ENCODE measurements around the gene COX11. TPM values are rescaled to one million over a fixed set of nuclear protein-coding genes. Genes with fewer than 3 reads are reported as not detected.

The COX11 gene
- total RNA-seq, 1 experiment from 2014 or later: 65.0 TPM

DNA sequence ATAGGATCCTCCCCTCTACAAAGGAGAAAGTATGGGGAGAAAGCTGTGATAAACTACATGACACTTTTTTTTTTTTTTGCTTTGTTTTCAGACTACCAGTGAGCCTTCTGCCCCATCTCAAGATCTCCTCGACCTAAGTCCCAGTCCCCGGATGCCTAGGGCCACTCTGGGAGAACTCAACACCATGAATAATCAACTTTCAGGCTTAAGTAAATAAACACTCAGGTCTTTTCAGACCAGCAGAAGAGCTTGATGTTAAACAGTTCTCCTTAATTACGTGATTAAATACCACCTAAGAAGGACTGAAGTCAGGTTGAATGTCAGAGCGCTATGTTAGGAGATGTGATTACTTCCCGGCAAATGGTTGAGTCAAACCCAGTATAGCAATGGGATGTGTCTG, 31.4 kb downstream of the COX11 start:
- peaks cover 76% of the 10 kb centered on the region for H3K36me3 Mint-ChIP-seq
- H3K27me3 Mint-ChIP-seq (ENCODE audit: low read depth): no peaks in the 10 kb centered on the region
- H3K27ac Mint-ChIP-seq: no peak overlapping the region; the same call in 1 of the 2 replicates
- TF ChIP-seq, protein P1, sequence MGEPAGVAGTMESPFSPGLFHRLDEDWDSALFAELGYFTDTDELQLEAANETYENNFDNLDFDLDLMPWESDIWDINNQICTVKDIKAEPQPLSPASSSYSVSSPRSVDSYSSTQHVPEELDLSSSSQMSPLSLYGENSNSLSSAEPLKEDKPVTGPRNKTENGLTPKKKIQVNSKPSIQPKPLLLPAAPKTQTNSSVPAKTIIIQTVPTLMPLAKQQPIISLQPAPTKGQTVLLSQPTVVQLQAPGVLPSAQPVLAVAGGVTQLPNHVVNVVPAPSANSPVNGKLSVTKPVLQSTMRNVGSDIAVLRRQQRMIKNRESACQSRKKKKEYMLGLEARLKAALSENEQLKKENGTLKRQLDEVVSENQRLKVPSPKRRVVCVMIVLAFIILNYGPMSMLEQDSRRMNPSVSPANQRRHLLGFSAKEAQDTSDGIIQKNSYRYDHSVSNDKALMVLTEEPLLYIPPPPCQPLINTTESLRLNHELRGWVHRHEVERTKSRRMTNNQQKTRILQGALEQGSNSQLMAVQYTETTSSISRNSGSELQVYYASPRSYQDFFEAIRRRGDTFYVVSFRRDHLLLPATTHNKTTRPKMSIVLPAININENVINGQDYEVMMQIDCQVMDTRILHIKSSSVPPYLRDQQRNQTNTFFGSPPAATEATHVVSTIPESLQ (CRISPR knock-in tag; IDR thresholded peaks at IDR 0.05): no peak
- TF ChIP-seq, protein P2, sequence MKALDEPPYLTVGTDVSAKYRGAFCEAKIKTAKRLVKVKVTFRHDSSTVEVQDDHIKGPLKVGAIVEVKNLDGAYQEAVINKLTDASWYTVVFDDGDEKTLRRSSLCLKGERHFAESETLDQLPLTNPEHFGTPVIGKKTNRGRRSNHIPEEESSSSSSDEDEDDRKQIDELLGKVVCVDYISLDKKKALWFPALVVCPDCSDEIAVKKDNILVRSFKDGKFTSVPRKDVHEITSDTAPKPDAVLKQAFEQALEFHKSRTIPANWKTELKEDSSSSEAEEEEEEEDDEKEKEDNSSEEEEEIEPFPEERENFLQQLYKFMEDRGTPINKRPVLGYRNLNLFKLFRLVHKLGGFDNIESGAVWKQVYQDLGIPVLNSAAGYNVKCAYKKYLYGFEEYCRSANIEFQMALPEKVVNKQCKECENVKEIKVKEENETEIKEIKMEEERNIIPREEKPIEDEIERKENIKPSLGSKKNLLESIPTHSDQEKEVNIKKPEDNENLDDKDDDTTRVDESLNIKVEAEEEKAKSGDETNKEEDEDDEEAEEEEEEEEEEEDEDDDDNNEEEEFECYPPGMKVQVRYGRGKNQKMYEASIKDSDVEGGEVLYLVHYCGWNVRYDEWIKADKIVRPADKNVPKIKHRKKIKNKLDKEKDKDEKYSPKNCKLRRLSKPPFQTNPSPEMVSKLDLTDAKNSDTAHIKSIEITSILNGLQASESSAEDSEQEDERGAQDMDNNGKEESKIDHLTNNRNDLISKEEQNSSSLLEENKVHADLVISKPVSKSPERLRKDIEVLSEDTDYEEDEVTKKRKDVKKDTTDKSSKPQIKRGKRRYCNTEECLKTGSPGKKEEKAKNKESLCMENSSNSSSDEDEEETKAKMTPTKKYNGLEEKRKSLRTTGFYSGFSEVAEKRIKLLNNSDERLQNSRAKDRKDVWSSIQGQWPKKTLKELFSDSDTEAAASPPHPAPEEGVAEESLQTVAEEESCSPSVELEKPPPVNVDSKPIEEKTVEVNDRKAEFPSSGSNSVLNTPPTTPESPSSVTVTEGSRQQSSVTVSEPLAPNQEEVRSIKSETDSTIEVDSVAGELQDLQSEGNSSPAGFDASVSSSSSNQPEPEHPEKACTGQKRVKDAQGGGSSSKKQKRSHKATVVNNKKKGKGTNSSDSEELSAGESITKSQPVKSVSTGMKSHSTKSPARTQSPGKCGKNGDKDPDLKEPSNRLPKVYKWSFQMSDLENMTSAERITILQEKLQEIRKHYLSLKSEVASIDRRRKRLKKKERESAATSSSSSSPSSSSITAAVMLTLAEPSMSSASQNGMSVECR (CRISPR knock-in tag; IDR thresholded peaks at IDR 0.05; ENCODE audit: borderline replicate concordance): no peak
- no peak for TF ChIP-seq GABPB1 (CRISPR knock-in tag; IDR thresholded peaks at IDR 0.05)
- TF ChIP-seq, protein P3, sequence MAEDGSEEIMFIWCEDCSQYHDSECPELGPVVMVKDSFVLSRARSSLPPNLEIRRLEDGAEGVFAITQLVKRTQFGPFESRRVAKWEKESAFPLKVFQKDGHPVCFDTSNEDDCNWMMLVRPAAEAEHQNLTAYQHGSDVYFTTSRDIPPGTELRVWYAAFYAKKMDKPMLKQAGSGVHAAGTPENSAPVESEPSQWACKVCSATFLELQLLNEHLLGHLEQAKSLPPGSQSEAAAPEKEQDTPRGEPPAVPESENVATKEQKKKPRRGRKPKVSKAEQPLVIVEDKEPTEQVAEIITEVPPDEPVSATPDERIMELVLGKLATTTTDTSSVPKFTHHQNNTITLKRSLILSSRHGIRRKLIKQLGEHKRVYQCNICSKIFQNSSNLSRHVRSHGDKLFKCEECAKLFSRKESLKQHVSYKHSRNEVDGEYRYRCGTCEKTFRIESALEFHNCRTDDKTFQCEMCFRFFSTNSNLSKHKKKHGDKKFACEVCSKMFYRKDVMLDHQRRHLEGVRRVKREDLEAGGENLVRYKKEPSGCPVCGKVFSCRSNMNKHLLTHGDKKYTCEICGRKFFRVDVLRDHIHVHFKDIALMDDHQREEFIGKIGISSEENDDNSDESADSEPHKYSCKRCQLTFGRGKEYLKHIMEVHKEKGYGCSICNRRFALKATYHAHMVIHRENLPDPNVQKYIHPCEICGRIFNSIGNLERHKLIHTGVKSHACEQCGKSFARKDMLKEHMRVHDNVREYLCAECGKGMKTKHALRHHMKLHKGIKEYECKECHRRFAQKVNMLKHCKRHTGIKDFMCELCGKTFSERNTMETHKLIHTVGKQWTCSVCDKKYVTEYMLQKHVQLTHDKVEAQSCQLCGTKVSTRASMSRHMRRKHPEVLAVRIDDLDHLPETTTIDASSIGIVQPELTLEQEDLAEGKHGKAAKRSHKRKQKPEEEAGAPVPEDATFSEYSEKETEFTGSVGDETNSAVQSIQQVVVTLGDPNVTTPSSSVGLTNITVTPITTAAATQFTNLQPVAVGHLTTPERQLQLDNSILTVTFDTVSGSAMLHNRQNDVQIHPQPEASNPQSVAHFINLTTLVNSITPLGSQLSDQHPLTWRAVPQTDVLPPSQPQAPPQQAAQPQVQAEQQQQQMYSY (CRISPR knock-in tag; IDR thresholded peaks at IDR 0.05): no peak
- TF ChIP-seq, protein P4, sequence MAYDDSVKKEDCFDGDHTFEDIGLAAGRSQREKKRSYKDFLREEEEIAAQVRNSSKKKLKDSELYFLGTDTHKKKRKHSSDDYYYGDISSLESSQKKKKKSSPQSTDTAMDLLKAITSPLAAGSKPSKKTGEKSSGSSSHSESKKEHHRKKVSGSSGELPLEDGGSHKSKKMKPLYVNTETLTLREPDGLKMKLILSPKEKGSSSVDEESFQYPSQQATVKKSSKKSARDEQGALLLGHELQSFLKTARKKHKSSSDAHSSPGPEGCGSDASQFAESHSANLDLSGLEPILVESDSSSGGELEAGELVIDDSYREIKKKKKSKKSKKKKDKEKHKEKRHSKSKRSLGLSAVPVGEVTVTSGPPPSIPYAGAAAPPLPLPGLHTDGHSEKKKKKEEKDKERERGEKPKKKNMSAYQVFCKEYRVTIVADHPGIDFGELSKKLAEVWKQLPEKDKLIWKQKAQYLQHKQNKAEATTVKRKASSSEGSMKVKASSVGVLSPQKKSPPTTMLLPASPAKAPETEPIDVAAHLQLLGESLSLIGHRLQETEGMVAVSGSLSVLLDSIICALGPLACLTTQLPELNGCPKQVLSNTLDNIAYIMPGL (CRISPR knock-in tag; IDR thresholded peaks at IDR 0.05): no peak
- TF ChIP-seq, protein P5, sequence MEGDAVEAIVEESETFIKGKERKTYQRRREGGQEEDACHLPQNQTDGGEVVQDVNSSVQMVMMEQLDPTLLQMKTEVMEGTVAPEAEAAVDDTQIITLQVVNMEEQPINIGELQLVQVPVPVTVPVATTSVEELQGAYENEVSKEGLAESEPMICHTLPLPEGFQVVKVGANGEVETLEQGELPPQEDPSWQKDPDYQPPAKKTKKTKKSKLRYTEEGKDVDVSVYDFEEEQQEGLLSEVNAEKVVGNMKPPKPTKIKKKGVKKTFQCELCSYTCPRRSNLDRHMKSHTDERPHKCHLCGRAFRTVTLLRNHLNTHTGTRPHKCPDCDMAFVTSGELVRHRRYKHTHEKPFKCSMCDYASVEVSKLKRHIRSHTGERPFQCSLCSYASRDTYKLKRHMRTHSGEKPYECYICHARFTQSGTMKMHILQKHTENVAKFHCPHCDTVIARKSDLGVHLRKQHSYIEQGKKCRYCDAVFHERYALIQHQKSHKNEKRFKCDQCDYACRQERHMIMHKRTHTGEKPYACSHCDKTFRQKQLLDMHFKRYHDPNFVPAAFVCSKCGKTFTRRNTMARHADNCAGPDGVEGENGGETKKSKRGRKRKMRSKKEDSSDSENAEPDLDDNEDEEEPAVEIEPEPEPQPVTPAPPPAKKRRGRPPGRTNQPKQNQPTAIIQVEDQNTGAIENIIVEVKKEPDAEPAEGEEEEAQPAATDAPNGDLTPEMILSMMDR (IDR thresholded peaks at IDR 0.05): no peak
- no peak for TF ChIP-seq CREB1 (CRISPR knock-in tag; IDR thresholded peaks at IDR 0.05)
- TF ChIP-seq GTF2I (CRISPR knock-in tag; conservative IDR thresholded peaks at IDR 0.05): no peak
- no peaks in the 10 kb centered on the region for H3K4me1 Mint-ChIP-seq
- no peaks in the 10 kb centered on the region for H3K9me3 Mint-ChIP-seq
- DNase-seq (ENCODE audit: low spot score): no peak
- no peak overlapping the region for H3K4me3 Mint-ChIP-seq
- ChIA-PET CTCF (no interaction called here), POLR2A (no interaction called here)
- no peak for ATAC-seq

DNA sequence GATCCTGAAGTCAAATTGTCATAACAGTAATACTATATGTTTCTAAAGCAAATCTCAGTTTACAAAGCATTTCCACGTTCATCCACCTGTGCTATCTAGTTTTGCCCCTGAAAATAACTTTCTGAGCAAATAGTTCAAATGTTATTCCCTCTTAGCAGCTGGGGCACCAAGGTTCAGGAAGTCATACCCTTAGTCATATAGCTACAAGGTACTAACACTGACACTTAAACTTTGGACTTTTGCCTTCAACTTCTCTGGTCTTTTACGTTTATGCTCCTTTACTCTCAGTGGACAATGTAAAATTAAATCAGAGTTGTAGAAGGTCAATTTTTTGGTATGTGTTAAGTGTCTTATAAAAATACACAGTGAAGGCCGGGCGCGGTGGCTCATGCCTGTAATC, 33.0 kb downstream of the COX11 start:
- ATAC-seq: no peak
- CTCF ChIA-PET: no interaction called here
- H3K4me1 Mint-ChIP-seq: no peaks in the 10 kb centered on the region
- TF ChIP-seq CBFB (CRISPR knock-in tag; IDR thresholded peaks at IDR 0.05; ENCODE audit: low read depth) (no peak), ZNF263 (CRISPR knock-in tag; IDR thresholded peaks at IDR 0.05; ENCODE audit: low read depth) (no peak), ZNF416 (CRISPR knock-in tag; IDR thresholded peaks at IDR 0.05) (no peak), RORB (CRISPR knock-in tag; IDR thresholded peaks at IDR 0.05) (no peak), HMGA2 (CRISPR knock-in tag; IDR thresholded peaks at IDR 0.05) (no peak)
- TF ChIP-seq, protein P6, sequence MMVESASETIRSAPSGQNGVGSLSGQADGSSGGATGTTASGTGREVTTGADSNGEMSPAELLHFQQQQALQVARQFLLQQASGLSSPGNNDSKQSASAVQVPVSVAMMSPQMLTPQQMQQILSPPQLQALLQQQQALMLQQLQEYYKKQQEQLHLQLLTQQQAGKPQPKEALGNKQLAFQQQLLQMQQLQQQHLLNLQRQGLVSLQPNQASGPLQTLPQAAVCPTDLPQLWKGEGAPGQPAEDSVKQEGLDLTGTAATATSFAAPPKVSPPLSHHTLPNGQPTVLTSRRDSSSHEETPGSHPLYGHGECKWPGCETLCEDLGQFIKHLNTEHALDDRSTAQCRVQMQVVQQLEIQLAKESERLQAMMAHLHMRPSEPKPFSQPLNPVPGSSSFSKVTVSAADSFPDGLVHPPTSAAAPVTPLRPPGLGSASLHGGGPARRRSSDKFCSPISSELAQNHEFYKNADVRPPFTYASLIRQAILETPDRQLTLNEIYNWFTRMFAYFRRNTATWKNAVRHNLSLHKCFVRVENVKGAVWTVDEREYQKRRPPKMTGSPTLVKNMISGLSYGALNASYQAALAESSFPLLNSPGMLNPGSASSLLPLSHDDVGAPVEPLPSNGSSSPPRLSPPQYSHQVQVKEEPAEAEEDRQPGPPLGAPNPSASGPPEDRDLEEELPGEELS (CRISPR knock-in tag; IDR thresholded peaks at IDR 0.05): no peak
- TF ChIP-seq, protein P7, sequence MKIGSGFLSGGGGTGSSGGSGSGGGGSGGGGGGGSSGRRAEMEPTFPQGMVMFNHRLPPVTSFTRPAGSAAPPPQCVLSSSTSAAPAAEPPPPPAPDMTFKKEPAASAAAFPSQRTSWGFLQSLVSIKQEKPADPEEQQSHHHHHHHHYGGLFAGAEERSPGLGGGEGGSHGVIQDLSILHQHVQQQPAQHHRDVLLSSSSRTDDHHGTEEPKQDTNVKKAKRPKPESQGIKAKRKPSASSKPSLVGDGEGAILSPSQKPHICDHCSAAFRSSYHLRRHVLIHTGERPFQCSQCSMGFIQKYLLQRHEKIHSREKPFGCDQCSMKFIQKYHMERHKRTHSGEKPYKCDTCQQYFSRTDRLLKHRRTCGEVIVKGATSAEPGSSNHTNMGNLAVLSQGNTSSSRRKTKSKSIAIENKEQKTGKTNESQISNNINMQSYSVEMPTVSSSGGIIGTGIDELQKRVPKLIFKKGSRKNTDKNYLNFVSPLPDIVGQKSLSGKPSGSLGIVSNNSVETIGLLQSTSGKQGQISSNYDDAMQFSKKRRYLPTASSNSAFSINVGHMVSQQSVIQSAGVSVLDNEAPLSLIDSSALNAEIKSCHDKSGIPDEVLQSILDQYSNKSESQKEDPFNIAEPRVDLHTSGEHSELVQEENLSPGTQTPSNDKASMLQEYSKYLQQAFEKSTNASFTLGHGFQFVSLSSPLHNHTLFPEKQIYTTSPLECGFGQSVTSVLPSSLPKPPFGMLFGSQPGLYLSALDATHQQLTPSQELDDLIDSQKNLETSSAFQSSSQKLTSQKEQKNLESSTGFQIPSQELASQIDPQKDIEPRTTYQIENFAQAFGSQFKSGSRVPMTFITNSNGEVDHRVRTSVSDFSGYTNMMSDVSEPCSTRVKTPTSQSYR (CRISPR knock-in tag; IDR thresholded peaks at IDR 0.05): no peak
- TF ChIP-seq, protein P8, sequence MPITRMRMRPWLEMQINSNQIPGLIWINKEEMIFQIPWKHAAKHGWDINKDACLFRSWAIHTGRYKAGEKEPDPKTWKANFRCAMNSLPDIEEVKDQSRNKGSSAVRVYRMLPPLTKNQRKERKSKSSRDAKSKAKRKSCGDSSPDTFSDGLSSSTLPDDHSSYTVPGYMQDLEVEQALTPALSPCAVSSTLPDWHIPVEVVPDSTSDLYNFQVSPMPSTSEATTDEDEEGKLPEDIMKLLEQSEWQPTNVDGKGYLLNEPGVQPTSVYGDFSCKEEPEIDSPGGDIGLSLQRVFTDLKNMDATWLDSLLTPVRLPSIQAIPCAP (CRISPR knock-in tag; IDR thresholded peaks at IDR 0.05): no peak

More for the DNA sequence above, 33.0 kb downstream of the COX11 start:
- Mint-ChIP-seq H3K27ac (no peak overlapping the region), H3K4me3 (no peak overlapping the region), H3K36me3 (peaks cover 78% of the 10 kb centered on the region), H3K27me3 (ENCODE audit: low read depth) (no peaks in the 10 kb centered on the region), H3K9me3 (no peaks in the 10 kb centered on the region)
- no peak for DNase-seq (ENCODE audit: low spot score)
- POLR2A ChIA-PET: no interaction called here
